GM12878 (cell line): ENCODE data around the gene PXMP4. TPM values are rescaled to one million over a fixed set of nuclear protein-coding genes. Genes with fewer than 3 reads are reported as not detected.
A peak's percentile ranks its signal among the peaks of the same experiment; 100 is the strongest.

Source experiments
- ATF3 ChIP-seq: IDR thresholded peaks from 2 replicates; pipeline ENCODE4 v1.6.1; 2011; ENCODE audit warnings: low read depth, mild to moderate bottlenecking, low read length, moderate library complexity, borderline replicate concordance; ENCODE audit errors: extremely low read depth
- CREB1 ChIP-seq: IDR thresholded peaks from 2 replicates; pipeline ENCODE4 v1.6.1; 2012; ENCODE audit warnings: low read depth, mild to moderate bottlenecking, inconsistent platforms
- EED ChIP-seq: sonication (generic); IDR thresholded peaks from 2 replicates; pipeline ENCODE4 v1.6.1; 2016; ENCODE audit warnings: antibody characterized with exemption, low read depth
- EGR1 ChIP-seq, 2 experiments: IDR thresholded peaks; 1 replicate in 1 of 2; 2 replicates in 1 of 2; pipeline ENCODE4 v1.6.1; 2011 to 2012; ENCODE audit warnings: low read depth in 2 of 2, low read length in 2 of 2, borderline replicate concordance in 1 of 2, mild to moderate bottlenecking in 1 of 2, moderate library complexity in 1 of 2
- FOS ChIP-seq: IDR thresholded peaks from 3 replicates; pipeline ENCODE4 v1.6.1; 2011; ENCODE audit warnings: borderline replicate concordance; ENCODE audit not compliant: insufficient read length; ENCODE audit errors: extremely low read depth
- FOXK2 ChIP-seq: fragments of 450-650 bp; IDR thresholded peaks from 2 replicates; pipeline ENCODE4 v1.6.1; 2017; ENCODE audit warnings: mild to moderate bottlenecking, moderate library complexity
- KLF5 ChIP-seq: fragments of 450-650 bp; IDR thresholded peaks from 2 replicates; pipeline ENCODE4 v1.6.1; 2014; ENCODE audit warnings: mild to moderate bottlenecking; ENCODE audit not compliant: partially characterized antibody
- MEF2B ChIP-seq: fragments of 450-650 bp; IDR thresholded peaks from 2 replicates; pipeline ENCODE4 v1.6.1; 2018; ENCODE audit warnings: mild to moderate bottlenecking, moderate library complexity; ENCODE audit not compliant: partially characterized antibody, poor library complexity, severe bottlenecking
- NFIC ChIP-seq: IDR thresholded peaks from 2 replicates; pipeline ENCODE4 v1.6.1; 2012; ENCODE audit warnings: low read depth, mild to moderate bottlenecking, inconsistent platforms, low read length, moderate library complexity
- NFYA ChIP-seq: IDR thresholded peaks from 2 replicates; pipeline ENCODE4 v1.6.1; 2011; ENCODE audit warnings: low read depth, mild to moderate bottlenecking, low read length, improper control_type of control experiment, borderline replicate concordance
- POLR2AphosphoS5 ChIP-seq: IDR thresholded peaks from 2 replicates; pipeline ENCODE4 v1.6.1; 2011; ENCODE audit warnings: mild to moderate bottlenecking, low read length, inconsistent platforms
- RB1 ChIP-seq: fragments of 450-650 bp; formaldehyde crosslinking; IDR thresholded peaks from 2 replicates; pipeline ENCODE4 v1.6.1; 2017; ENCODE audit warnings: mild to moderate bottlenecking, borderline replicate concordance
- RUNX3 ChIP-seq: IDR thresholded peaks from 2 replicates; pipeline ENCODE4 v1.6.1; 2012; ENCODE audit warnings: low read length, inconsistent platforms
- SMAD5 ChIP-seq: IDR thresholded peaks from 2 replicates; pipeline ENCODE4 v1.6.1; 2016; ENCODE audit warnings: antibody characterized with exemption, low read depth
- USF2 ChIP-seq: IDR thresholded peaks from 2 replicates; pipeline ENCODE4 v1.6.1; 2011; ENCODE audit warnings: low read depth, low read length, improper control_type of control experiment, borderline replicate concordance
- ZBTB33 ChIP-seq: fragments of 450-650 bp; IDR thresholded peaks from 2 replicates; pipeline ENCODE4 v1.6.1; 2017; ENCODE audit warnings: mild to moderate bottlenecking
- ZBTB4 ChIP-seq: fragments of 450-650 bp; formaldehyde crosslinking; IDR thresholded peaks from 2 replicates; pipeline ENCODE4 v1.4.0; 2022; ENCODE audit warnings: mild to moderate bottlenecking, moderate library complexity
- ZNF622 ChIP-seq: fragments of 450-650 bp; IDR thresholded peaks from 2 replicates; pipeline ENCODE4 v1.6.1; 2017; ENCODE audit warnings: mild to moderate bottlenecking, inconsistent platforms
- ZNF687 ChIP-seq: fragments of 450-650 bp; IDR thresholded peaks from 2 replicates; pipeline ENCODE4 v1.6.1; 2017; ENCODE audit warnings: mild to moderate bottlenecking, moderate library complexity
- polyA plus RNA-seq, 11 experiments: library from polyadenylated mRNA; depleted of rRNA in 4 of 11; unstranded in 6 of 11; stranded (reverse) in 5 of 11; fragments of >200 nt; fragmentation: Nextera tagmentation in 4 of 11; fragmentation: Illumina TruSeq in 1 of 11; extraction: Ambion mirVana in 4 of 11; extraction: Trizol in 1 of 11; gene quantifications; 1 replicate in 1 of 11; 2 replicates in 10 of 11; pipeline versions ENCODE4 v1.2.1 to v1.2.3, GENCODE V29; 2011 to 2016; ENCODE audit warnings: inconsistent platforms in 2 of 11, missing spikeins in 2 of 11, low read depth in 1 of 11
- total RNA-seq, 4 experiments: library from RNA; depleted of rRNA in 3 of 4; stranded (reverse); fragments of >200 nt in 3 of 4; fragmentation: Illumina TruSeq in 1 of 4; extraction: Trizol in 1 of 4; gene quantifications; 2 replicates each; pipeline versions ENCODE4 v1.2.1 to v1.2.3, GENCODE V29; 2013 to 2021

Gene PXMP4
- total and polyA plus RNA-seq, 10 of the 15 experiments (the other 5 are each of a cell fraction or from before 2014, with no cell fraction given) = 3.6 to 19.2 (median 8.6) TPM

GRCh38 chr20:33719989-33720709, at the start of gene PXMP4 (continued):
- TF ChIP-seq USF2 (no peak; the same call in 1 of the 2 replicates), FOS (peak; percentile 94), EED (no peak), ZBTB33 (peak; percentile 31; the same call in 1 of the 2 replicates), ATF3 (no peak), ZNF622 (no peak), EGR1 (IDR thresholded peaks at IDR 0.05; ENCODE audit: borderline replicate concordance in 1 of 2, low read depth in 2 of 2, low read length in 2 of 2) (no peak), NFIC (no peak), CREB1 (peak; percentile 71; the same call in 1 of the 2 replicates), RUNX3 (peak; percentile 58), SMAD5 (no peak), NFYA (peak; percentile 55; the same call in 1 of the 2 replicates), ZNF687 (peak; percentile 55; the same call in 1 of the 2 replicates), KLF5 (peak; percentile 70), MEF2B (peak; percentile 99), ZBTB4 (CRISPR knock-in tag) (no peak), POLR2AphosphoS5 (peak; percentile 46; the same call in 1 of the 2 replicates), RB1 (peak; percentile 38; the same call in 1 of the 2 replicates), FOXK2 (peak; percentile 56; the same call in 1 of the 2 replicates)
